Fibroblast of the aortic adventitia (primary cell): ENCODE measurements around the gene AIPL1. TPM values are rescaled to one million over a fixed set of nuclear protein-coding genes. Genes with fewer than 3 reads are reported as not detected.

Source experiments
- DNase-seq: peaks from one replicate; pipeline ENCODE4 v3.0.0-alpha.2; 2010; ENCODE audit warnings: low read depth
- H3K4me3 ChIP-seq: 2 replicates; pipeline ENCODE4 v1.5.1; 2011; ENCODE audit warnings: low read depth, mild to moderate bottlenecking, control low read depth, low read length, moderate library complexity
- CTCF ChIP-seq: IDR thresholded peaks from 2 replicates; pipeline ENCODE4 v1.5.1; 2011; ENCODE audit warnings: mild to moderate bottlenecking, low read length, control low read depth, inconsistent platforms; ENCODE audit not compliant: insufficient read depth
- total RNA-seq: library from RNA; depleted of rRNA; stranded (reverse); fragments of >200 nt; gene quantifications from 2 replicates; pipeline ENCODE4 v1.2.3, GENCODE V29; 2012; ENCODE audit warnings: low replicate concordance

AIPL1 gene
- total RNA-seq, 1 donor: 0.09 TPM

GRCh38 chr17:6448473-6448872, 13.6 kb upstream of the AIPL1 start:
- no peak for TF ChIP-seq CTCF
- no peak for DNase-seq
- no peak overlapping the region for H3K4me3 ChIP-seq

- no peak overlapping the region for H3K4me3 ChIP-seq
- no peak for TF ChIP-seq CTCF
- DNase-seq: no peak
Observed at GRCh38 chr17:6446516-6447100, 11.7 kb upstream of the AIPL1 start.

- peak overlapping the region; percentile 78 for H3K4me3 ChIP-seq
- no peak for DNase-seq
- TF ChIP-seq CTCF: no peak
Observed at GRCh38 chr17:6444571-6445335, 9.8 kb upstream of the AIPL1 start.

- TF ChIP-seq CTCF: no peak
Observed at GRCh38 chr17:6443692-6444570, 9.0 kb upstream of the AIPL1 start, which contains the start of gene PIMREG. Gene PIMREG, plus strand, starts transcription at chr17:6444455. Its CDS starts 656 bp downstream, at chr17:6445111.

GRCh38 chr17:6442775-6443174, 7.9 kb upstream of the AIPL1 start:
- H3K4me3 ChIP-seq: no peak overlapping the region
- TF ChIP-seq CTCF: no peak
- no peak for DNase-seq

More at GRCh38 chr17:6443692-6444570, 9.0 kb upstream of the AIPL1 start, which contains the start of gene PIMREG:
- peak within 1 kb of the TSS; percentile 78 for H3K4me3 ChIP-seq
- peak; percentile 82 for DNase-seq

GRCh38 chr17:6439951-6440350, 5.0 kb upstream of the AIPL1 start:
- no peak for TF ChIP-seq CTCF
- no peak for DNase-seq
- H3K4me3 ChIP-seq: no peak overlapping the region
